A549 treated with RU486 at 1 μM for 4 hours (cell line): ENCODE measurements around the gene DLX5. TPM values are rescaled to one million over a fixed set of nuclear protein-coding genes. Genes with fewer than 3 reads are reported as not detected.

ENCODE experiments used
- total RNA-seq: library from RNA; stranded (reverse); fragments of 200-300 nt; extraction: Qiagen RNA extraction; gene quantifications from 5 replicates; pipeline ENCODE4 v1.2.3, GENCODE V29; 2022; ENCODE audit warnings: low read depth

Gene DLX5
- total RNA-seq: not detected in 5 replicates

DNA sequence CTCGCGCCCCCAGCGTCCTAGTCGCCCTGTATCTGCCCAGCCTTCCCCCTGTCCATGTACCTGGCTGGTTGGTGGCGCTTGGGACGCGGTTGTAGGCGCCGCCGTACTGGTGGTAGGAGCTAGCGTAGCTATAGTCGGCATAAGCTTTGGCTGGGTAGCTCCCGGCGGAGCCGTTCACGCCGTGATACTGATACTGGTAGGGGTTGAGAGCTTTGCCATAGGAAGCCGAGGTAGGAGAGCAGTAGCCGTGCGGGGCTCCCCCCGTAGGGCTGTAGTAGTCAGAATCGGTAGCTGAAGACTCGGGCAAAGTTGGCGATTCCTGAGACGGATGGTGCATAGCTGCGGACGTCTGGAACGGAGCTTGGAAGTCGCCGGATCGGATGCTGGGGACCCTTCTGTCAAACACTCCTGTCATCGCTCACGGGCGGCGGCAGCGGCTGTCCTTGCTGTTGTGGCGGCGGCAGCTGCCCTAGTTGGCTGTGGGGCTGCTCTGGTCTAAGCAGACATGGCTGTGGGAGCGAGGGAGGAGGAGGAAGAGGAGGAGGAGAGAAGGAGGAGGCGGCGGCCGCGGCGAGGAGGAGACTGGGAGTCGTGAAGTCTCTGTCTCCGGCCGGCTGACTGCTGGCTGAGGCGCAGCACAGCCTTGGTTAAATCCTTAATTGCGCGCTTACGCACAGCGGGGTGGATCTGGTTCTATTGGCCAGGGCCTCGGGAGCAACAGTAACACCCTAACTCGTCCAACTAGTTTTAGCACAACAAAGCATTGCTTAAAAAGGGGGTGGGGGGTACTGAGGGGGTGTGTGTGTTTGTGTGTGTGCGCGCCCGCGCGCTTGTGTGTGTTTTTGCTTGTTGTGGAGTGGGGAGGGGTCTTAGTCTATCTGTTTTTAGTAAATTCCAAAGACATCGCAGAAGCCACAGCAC, at the start of gene DLX5:
Gene DLX5 (minus strand): TSS at position 623 of the 921 bp plus-strand sequence. CDS start 208 bp downstream, at position 415.

DNA sequence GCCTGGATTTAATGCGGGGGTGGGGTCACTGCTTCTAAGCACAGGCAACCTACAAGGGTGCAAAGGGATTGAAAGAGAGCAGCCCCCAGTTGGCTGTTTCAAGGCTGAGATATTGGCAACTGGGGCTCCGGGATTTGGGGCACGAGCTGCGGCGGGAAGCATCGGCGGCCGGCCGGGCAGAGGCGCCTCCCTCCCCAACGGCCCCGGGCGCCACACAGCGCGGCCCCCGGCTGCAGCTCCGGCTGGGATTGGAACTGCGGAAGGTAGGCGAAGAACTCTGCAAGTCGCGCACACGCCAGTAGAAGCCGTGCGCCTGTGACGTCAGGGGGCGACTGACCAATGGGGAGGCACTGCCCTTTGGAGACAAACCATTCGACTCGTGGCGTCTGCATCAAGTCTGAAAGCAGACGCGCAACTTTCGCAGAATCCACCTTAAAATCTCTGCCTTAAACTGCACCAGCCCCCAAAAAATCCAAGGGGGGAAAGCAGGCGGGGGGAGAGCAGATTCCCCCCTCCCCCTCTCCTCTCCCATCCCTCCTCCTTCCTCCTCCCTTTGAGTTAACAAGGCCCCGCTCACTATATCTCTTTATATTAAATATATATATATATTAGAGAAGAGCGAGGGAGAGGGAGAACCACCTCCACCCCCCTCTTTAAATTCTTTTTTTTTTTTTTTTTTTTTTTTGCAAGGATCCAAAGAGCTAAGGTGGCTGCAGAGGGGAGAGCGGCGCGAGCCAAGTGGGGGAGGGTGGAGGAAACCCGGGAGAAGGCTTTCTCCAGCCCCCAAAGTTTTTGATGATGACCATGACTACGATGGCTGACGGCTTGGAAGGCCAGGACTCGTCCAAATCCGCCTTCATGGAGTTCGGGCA, 19.2 kb downstream of the DLX5 start, which contains the start of gene DLX6:
Gene DLX6 (plus strand): TSS at position 371 of the 872 bp plus-strand sequence. CDS start 425 bp downstream, at position 796.

Other genes starting within 250 kb of the DLX5 start
- gene DLX6, start 19.3 kb downstream of the DLX5 start, total RNA-seq: 0.03 TPM in 1 of 5 replicates, not detected in the others
- 17.3 to 49.9 TPM (median 23.3 TPM) in 5 replicates for gene SDHAF3, start 92.9 kb upstream of the DLX5 start, total RNA-seq